Gastrocnemius medialis (tissue), 4 donors: ENCODE results near the gene APOBEC3H. TPM values are rescaled to one million over a fixed set of nuclear protein-coding genes. Genes with fewer than 3 reads are reported as not detected.

ENCODE experiments used
- ATAC-seq, 2 donors: fragments of 150-250 bp; one replicate each; pipeline ENCODE4 v1.9.1; 2016
- DNase-seq, 2 donors: peaks; one replicate each; pipeline ENCODE4 v3.0.0-alpha.2; 2019
- H3K27ac ChIP-seq, 4 donors: fragments of 200-600 bp; sonication (generic); 1 replicate in 1 of 4; 2 replicates in 3 of 4; pipeline ENCODE4 v1.5.1; 2016 to 2018; ENCODE audit warnings: mild to moderate bottlenecking in 2 of 4, moderate library complexity in 1 of 4
- H3K27me3 ChIP-seq, 3 donors: fragments of 200-600 bp; sonication (generic) in 2 of 3; 1 replicate in 1 of 3; 2 replicates in 2 of 3; pipeline versions ENCODE4 v1.5.1 to v1.6.0; 2016 to 2019; ENCODE audit warnings: mild to moderate bottlenecking in 1 of 3, moderate library complexity in 1 of 3
- H3K36me3 ChIP-seq, 2 donors: fragments of 200-600 bp; sonication (generic) in 1 of 2; one replicate each; pipeline ENCODE4 v1.5.1; 2017 to 2018
- H3K4me1 ChIP-seq, 2 donors: fragments of 200-600 bp; sonication (generic) in 1 of 2; one replicate each; pipeline ENCODE4 v1.5.1; 2016 to 2017; ENCODE audit warnings: mild to moderate bottlenecking in 2 of 2
- H3K4me3 ChIP-seq, 4 donors: fragments of 200-600 bp; sonication (generic) in 3 of 4; 1 replicate in 1 of 4; 2 replicates in 3 of 4; pipeline ENCODE4 v1.5.1; 2016 to 2019; ENCODE audit warnings: mild to moderate bottlenecking in 2 of 4
- H3K9me3 ChIP-seq, 3 donors: fragments of 200-600 bp; sonication (generic) in 2 of 3; 1 replicate in 1 of 3; 2 replicates in 2 of 3; pipeline ENCODE4 v1.5.1; 2016 to 2019
- POLR2A ChIP-seq, 2 donors: fragments of 450-650 bp; IDR thresholded peaks; one replicate each; pipeline ENCODE4 v1.6.1; 2017; ENCODE audit warnings: antibody characterized with exemption in 2 of 2, mild to moderate bottlenecking in 2 of 2, moderate library complexity in 2 of 2
- in situ Hi-C, 4 donors: fragments of 200-750 bp; cut with MboI; loops; one replicate each; pipeline versions ENCODE4 v1.15.0 to v1.8.0; 2017; ENCODE audit warnings: low sequenced_read_pairs in 4 of 4
- intact Hi-C: fragments of 100-400 bp; cut with DNase I; formaldehyde crosslinking; loops from one replicate; pipeline ENCODE4 v1.15.1; 2023; ENCODE audit warnings: low total_unique reads
- total RNA-seq, 4 donors: library from RNA; depleted of rRNA; stranded (reverse); fragments of >200 nt; gene quantifications; one replicate each; pipeline versions ENCODE4 v1.1.0 to v1.2.3, GENCODE V29; 2016
- TF ChIP-seq, protein P1 (sequence below), 5 experiments: fragments of 450-650 bp in 3 of 5; fragments of 200-600 bp in 2 of 5; sonication (generic) in 2 of 5; IDR thresholded peaks in 4 of 5; conservative IDR thresholded peaks in 1 of 5; 1 replicate in 4 of 5; 2 replicates in 1 of 5; pipeline ENCODE4 v1.5.1; 2016 to 2019; ENCODE audit warnings: antibody characterized with exemption in 5 of 5, mild to moderate bottlenecking in 3 of 5, moderate library complexity in 3 of 5

Gene APOBEC3H
- total RNA-seq, 4 donors from 2014 or later: not detected

DNA sequence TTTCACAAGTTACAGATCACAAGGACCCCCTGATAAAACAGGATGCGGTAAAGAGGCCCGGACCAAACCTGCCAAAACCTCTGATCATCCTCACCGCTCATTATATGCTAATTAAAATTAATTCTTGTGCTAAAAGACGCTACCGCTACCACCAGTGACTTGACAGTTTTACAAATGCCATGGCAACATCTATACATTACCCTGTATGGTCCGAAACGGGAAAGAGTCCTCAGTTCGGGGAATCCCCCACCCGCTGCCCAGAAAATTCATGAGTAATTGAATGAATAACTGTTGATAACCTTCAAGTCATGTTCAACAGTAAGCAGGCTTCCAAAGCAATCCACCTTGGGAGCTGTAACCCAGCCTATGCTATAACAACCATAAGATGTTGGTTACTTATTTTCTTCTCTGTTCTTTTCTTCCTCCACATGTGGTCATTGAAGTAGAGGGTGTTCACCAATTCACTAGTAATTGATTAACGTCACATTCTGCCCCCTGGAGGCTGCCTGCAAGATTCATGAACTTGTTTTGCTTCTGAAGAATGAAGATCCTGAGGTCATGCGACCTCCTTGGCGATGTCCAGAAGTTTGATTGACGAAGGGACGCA lies 20.6 kb downstream of the APOBEC3H start:
- Histone ChIP-seq H3K4me3 (no peak overlapping the region), H3K9me3 (no peaks in the 10 kb centered on the region), H3K36me3 (no peaks in the 10 kb centered on the region), H3K27me3 (peaks cover 24 to 45% (median 39%) of the 10 kb centered on the region in 3 donors), H3K4me1 (no peaks in the 10 kb centered on the region), H3K27ac (no peak overlapping the region)
- in situ Hi-C loops (loop anchor here in 1 of 4 donors (10.0 kb wide), 1 partner anchor 233 kb away; no protein-coding TSS in a partner anchor), intact Hi-C loops (no loop called here)
- DNase-seq (no peak), ATAC-seq (no peak)
- TF ChIP-seq POLR2A (IDR thresholded peaks at IDR 0.05): no peak
- TF ChIP-seq, protein P1, sequence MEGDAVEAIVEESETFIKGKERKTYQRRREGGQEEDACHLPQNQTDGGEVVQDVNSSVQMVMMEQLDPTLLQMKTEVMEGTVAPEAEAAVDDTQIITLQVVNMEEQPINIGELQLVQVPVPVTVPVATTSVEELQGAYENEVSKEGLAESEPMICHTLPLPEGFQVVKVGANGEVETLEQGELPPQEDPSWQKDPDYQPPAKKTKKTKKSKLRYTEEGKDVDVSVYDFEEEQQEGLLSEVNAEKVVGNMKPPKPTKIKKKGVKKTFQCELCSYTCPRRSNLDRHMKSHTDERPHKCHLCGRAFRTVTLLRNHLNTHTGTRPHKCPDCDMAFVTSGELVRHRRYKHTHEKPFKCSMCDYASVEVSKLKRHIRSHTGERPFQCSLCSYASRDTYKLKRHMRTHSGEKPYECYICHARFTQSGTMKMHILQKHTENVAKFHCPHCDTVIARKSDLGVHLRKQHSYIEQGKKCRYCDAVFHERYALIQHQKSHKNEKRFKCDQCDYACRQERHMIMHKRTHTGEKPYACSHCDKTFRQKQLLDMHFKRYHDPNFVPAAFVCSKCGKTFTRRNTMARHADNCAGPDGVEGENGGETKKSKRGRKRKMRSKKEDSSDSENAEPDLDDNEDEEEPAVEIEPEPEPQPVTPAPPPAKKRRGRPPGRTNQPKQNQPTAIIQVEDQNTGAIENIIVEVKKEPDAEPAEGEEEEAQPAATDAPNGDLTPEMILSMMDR (IDR thresholded peaks at IDR 0.05 in 4 of 5, conservative IDR thresholded peaks at IDR 0.05 in 1 of 5): peak in 1 of 5 experiments; percentile 7

DNA sequence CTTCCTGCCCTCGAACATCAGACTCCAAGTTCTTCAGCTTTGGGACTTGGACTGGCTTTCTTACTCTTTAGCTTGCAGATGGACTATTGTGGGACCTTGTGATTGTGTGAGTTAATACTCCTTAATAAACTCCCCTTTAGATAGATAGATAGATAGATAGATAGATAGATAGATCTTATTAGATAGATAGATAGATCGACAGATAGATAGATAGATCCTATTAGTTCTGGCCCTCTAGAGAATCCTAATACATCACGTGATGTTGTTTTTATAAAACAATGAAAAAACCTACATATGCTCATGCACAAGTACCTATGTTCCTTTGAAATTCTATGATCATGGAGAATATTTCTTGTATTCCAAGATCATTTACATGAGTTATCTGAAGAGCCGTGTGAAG lies 23.9 kb downstream of the APOBEC3H start:
- Histone ChIP-seq H3K4me3 (no peak overlapping the region), H3K9me3 (no peaks in the 10 kb centered on the region), H3K27ac (no peak overlapping the region), H3K27me3 (peaks cover 16 to 23% (median 18%) of the 10 kb centered on the region in 3 donors), H3K4me1 (no peaks in the 10 kb centered on the region), H3K36me3 (no peaks in the 10 kb centered on the region)
- DNase-seq (no peak), ATAC-seq (no peak)
- intact Hi-C loops (loop anchor here (5.0 kb wide), 2 partner anchors 114 to 249 kb away; partner anchors contain the start of gene CBX6), in situ Hi-C loops (loop anchor here in 2 of 4 donors (5.0 to 10.0 kb wide), 3 partner anchors 109 to 256 kb away; partner anchors contain the start of genes APOBEC3C (in 1 of the 2) and CBX6 (in 1 of the 2))
- no peak for TF ChIP-seq POLR2A (IDR thresholded peaks at IDR 0.05)
- TF ChIP-seq, protein P1 (IDR thresholded peaks at IDR 0.05 in 4 of 5, conservative IDR thresholded peaks at IDR 0.05 in 1 of 5): no peak

DNA sequence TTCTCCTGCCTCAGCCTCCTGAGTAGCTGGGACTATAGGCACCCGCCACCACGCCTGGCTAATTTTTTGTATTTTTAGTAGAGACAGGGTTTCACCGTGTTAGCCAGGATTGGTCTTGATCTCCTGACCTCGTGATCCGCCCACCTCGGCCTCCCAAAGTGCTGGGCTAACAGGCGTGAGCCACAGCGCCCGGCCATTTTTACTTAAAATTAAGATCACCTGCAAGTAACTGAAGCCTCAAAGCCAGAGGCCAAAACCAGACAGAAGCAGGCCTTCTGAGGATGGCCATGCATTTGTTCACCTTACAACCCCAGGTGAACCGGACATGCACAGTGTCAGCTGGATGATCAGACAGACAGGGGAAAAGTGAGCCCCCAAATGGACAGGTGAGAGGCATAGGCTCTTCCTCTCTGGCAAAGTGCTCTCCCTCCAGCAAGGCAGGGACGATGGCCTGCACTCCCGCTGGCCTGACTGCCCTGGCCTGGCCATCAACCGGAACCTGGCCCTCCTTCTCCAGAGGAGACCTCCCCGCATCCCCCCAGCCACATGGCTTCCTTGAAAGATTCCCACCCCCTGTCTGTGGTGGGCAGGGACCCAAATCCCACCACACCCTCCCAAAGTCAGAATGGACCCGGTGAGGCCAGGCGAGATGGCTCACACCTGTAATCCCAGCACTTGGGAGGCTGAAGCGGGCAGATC lies 25.9 kb downstream of the APOBEC3H start:
- Histone ChIP-seq H3K9me3 (no peaks in the 10 kb centered on the region), H3K27ac (no peak overlapping the region), H3K4me3 (no peak overlapping the region), H3K4me1 (no peaks in the 10 kb centered on the region), H3K36me3 (no peaks in the 10 kb centered on the region), H3K27me3 (peaks cover 5 to 7% (median 6%) of the 10 kb centered on the region in 3 donors)
- ATAC-seq (no peak), DNase-seq (no peak)
- TF ChIP-seq, protein P1 (IDR thresholded peaks at IDR 0.05 in 4 of 5, conservative IDR thresholded peaks at IDR 0.05 in 1 of 5): no peak
- TF ChIP-seq POLR2A (IDR thresholded peaks at IDR 0.05): no peak
- intact Hi-C loops: loop anchor here (5.0 kb wide), 2 partner anchors 116 to 251 kb away; partner anchors contain the start of gene CBX6
- in situ Hi-C loops: loop anchor here in 2 of 4 donors (5.0 to 10.0 kb wide), 3 partner anchors 111 to 258 kb away; partner anchors contain the start of genes APOBEC3C (in 1 of the 2) and CBX6 (in 1 of the 2)

DNA sequence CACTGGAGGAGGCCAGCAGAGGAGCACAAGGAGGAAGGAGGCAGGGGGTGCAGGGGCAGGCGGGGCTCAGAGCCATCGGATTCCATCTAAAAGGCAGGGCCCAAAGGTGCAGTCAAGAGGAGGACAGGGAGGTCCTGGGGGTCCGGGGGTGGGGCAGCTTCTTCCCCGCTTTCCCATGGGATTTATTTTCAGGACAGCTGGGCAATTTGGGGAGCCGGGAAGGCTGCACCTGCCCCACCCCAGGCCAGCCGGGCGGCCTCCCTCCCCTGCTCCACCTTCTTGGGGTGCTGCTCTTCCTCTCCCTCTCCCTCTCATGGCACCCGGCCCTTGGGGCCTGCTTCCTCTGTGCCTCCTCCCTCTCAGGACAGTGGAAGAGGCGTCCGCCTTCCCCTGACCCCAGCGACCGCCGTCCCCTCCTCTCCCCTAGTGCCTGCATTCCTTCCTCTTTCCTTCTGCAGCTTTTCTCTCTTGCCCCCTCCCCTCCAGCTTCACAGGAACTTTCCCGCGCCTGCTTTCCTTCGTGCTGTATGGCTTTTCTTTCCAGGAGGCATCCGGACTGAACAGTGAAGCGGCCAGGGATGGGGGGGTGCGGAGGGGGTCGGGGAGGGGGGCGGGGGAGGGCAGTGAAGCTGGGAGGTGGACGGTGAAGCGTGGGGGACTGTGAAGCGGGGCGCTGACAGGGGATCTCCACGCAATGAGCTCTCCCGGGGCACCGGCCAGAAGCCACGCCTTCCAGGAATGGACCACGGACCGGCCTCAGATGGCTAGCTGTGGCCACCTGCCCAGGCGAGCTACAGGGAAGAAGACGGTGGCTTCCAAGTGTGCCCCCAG lies 26.9 kb downstream of the APOBEC3H start:
- Histone ChIP-seq H3K4me3 (no peak overlapping the region), H3K36me3 (no peaks in the 10 kb centered on the region), H3K9me3 (no peaks in the 10 kb centered on the region), H3K27me3 (peaks cover under 1 to 4% (median under 1%) of the 10 kb centered on the region in 3 donors), H3K4me1 (no peaks in the 10 kb centered on the region), H3K27ac (no peak overlapping the region)
- ATAC-seq (no peak), DNase-seq (no peak)
- in situ Hi-C loops: loop anchor here in 2 of 4 donors (5.0 to 10.0 kb wide), 3 partner anchors 112 to 259 kb away; partner anchors contain the start of genes APOBEC3C (in 1 of the 2) and CBX6 (in 1 of the 2)
- TF ChIP-seq, protein P1 (IDR thresholded peaks at IDR 0.05 in 4 of 5, conservative IDR thresholded peaks at IDR 0.05 in 1 of 5): no peak
- TF ChIP-seq POLR2A (IDR thresholded peaks at IDR 0.05): no peak
- intact Hi-C loops: loop anchor here (5.0 kb wide), 2 partner anchors 117 to 252 kb away; partner anchors contain the start of gene CBX6
